PFSK-1 (cell line): Measurements from ENCODE around the gene MACC1.

Experiments
- FOXP2 ChIP-seq: optimal IDR thresholded peaks from 2 replicates; pipeline ENCODE3; 2011; ENCODE audit warnings: borderline replicate concordance, control low read depth, inconsistent platforms; ENCODE audit not compliant: insufficient read depth; ENCODE audit errors: extremely low read length, extremely low read depth
- POLR2AphosphoS5 ChIP-seq: IDR thresholded peaks from 2 replicates; pipeline ENCODE4 v1.6.1; 2012; ENCODE audit warnings: low read depth, mild to moderate bottlenecking, control low read depth, low read length, moderate library complexity
- REST ChIP-seq, 2 experiments: IDR thresholded peaks; 2 replicates each; pipeline versions ENCODE4 v1.6.1 to v1.8.0; 2011 to 2012; ENCODE audit warnings: low read depth in 2 of 2, low read length in 2 of 2, control low read depth in 1 of 2, inconsistent platforms in 1 of 2, mild to moderate bottlenecking in 1 of 2, moderate library complexity in 1 of 2; ENCODE audit not compliant: insufficient read depth in 1 of 2
- SIN3A ChIP-seq: IDR thresholded peaks from 2 replicates; pipeline ENCODE4 v1.6.1; 2012; ENCODE audit warnings: mild to moderate bottlenecking, low read length, moderate library complexity, borderline replicate concordance; ENCODE audit not compliant: insufficient read depth
- TAF1 ChIP-seq: IDR thresholded peaks from 2 replicates; pipeline ENCODE4 v1.6.1; 2012; ENCODE audit warnings: low read length, control low read depth, borderline replicate concordance; ENCODE audit not compliant: insufficient read depth

The MACC1 gene

DNA sequence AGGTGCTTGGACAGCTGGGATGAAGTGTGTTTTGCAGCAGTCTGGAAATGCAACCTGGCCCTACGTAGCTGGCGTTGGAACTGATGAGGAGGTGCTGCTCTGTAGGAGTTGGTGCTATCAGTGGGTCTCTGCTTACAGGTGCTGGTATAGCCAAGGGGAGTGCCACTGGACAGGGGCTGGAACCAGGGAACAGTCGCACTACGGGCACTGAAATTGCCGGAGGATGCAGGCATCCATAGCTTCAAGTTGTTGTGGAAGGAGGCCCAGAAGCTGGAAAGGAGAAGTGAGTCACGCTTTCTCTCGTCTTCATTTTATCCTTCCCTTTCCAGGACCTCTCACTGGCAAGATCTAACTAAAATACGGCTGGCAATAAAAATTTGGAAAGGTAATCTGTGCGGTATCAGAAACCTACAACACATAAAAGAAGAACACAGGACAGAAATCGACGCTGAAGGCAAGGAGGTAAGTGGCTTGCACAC is 25.8 kb downstream of the MACC1 start:
- TF ChIP-seq SIN3A (no peak), REST (IDR thresholded peaks at IDR 0.05; ENCODE audit: insufficient read depth in 1 of 2, low read depth in 2 of 2, low read length in 2 of 2) (no peak), POLR2AphosphoS5 (no peak), FOXP2 (no peak), TAF1 (no peak)

DNA sequence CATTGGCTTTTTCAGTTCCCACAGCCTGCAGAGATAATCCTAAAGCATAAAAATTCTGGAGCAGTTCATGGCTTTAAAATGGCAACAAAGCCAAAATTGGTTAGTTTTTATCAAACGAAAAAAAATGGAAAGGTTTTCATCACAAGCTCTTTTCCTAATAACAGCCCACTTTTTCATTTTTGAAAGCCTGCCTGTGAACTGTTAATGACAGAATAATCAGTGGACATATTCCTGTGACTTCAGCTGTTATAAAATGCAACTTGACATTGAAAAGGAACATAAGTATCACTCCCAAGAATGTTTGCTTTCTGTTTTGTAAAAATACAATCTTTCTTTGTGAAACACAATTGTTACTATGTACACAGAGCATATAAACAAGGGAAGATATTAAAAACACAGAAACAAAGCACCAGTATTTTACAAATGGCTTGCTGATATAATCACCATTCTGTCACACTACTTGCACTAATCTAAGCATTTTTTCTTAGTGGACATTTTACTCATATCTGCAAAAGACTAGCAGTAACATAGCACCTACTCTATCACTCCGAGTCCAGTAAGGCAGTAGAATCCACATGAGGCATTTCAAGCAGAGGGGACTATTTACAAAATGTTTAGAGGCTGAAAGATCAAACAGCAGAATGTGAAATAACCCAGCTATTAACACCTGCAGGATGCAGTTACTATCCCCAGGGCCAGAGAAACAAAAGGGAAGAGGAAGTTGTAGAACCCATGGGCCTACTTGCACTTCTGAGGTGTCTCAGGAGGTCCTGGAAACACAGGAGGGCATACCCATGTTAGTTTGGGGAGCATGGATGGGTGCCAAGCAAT is 26.4 kb downstream of the MACC1 start:
- TF ChIP-seq SIN3A: no peak
- no peak for TF ChIP-seq REST (IDR thresholded peaks at IDR 0.05; ENCODE audit: insufficient read depth in 1 of 2, low read depth in 2 of 2, low read length in 2 of 2)
- TF ChIP-seq TAF1: no peak
- no peak for TF ChIP-seq FOXP2
- no peak for TF ChIP-seq POLR2AphosphoS5

- TF ChIP-seq REST (IDR thresholded peaks at IDR 0.05; ENCODE audit: insufficient read depth in 1 of 2, low read depth in 2 of 2, low read length in 2 of 2) (no peak), SIN3A (no peak)
These were observed 27.3 kb downstream of the MACC1 start for GRCh38 chr7:20189852-20190251.

GRCh38 chr7:20188567-20188966 is 28.6 kb downstream of the MACC1 start:
- no peak for TF ChIP-seq REST (IDR thresholded peaks at IDR 0.05; ENCODE audit: insufficient read depth in 1 of 2, low read depth in 2 of 2, low read length in 2 of 2)
- TF ChIP-seq TAF1: no peak
- no peak for TF ChIP-seq SIN3A
- no peak for TF ChIP-seq FOXP2
- no peak for TF ChIP-seq POLR2AphosphoS5
